Thoracic aorta (tissue), 2 donors: ENCODE data around the gene PITX1. TPM values are rescaled to one million over a fixed set of nuclear protein-coding genes. Genes with fewer than 3 reads are reported as not detected.

Source experiments
- ATAC-seq: fragments of 150-250 bp; one replicate; pipeline ENCODE4 v1.8.0; 2017; ENCODE audit warnings: low read depth; ENCODE audit not compliant: insufficient number of reproducible peaks, low FRiP score
- DNase-seq: peaks from one replicate; pipeline ENCODE4 v3.0.0-alpha.2; 2020; ENCODE audit warnings: low spot score
- H3K27ac ChIP-seq, 2 donors: fragments of 200-600 bp; sonication (generic); 1 replicate in 1 of 2; 2 replicates in 1 of 2; pipeline ENCODE4 v1.5.1; 2016; ENCODE audit warnings: mild to moderate bottlenecking in 2 of 2, moderate library complexity in 2 of 2
- H3K27me3 ChIP-seq: fragments of 200-600 bp; sonication (generic); replicated peaks from 2 replicates; pipeline ENCODE4 v1.6.0; 2016; ENCODE audit warnings: mild to moderate bottlenecking; ENCODE audit not compliant: insufficient read depth
- H3K36me3 ChIP-seq: fragments of 200-600 bp; sonication (generic); one replicate; pipeline ENCODE4 v1.5.1; 2016
- H3K4me1 ChIP-seq, 2 donors: fragments of 200-600 bp; sonication (generic); 1 replicate in 1 of 2; 2 replicates in 1 of 2; pipeline versions ENCODE4 v1.5.1 to v1.6.0; 2016; ENCODE audit warnings: low read depth in 2 of 2, mild to moderate bottlenecking in 1 of 2; ENCODE audit not compliant: control insufficient read depth in 1 of 2
- H3K4me3 ChIP-seq: fragments of 200-600 bp; sonication (generic); 2 replicates; pipeline ENCODE4 v1.5.1; 2016; ENCODE audit warnings: mild to moderate bottlenecking
- H3K9me3 ChIP-seq: fragments of 200-600 bp; sonication (generic); 2 replicates; pipeline ENCODE4 v1.5.1; 2016
- total RNA-seq, 2 donors: library from RNA; depleted of rRNA; stranded (reverse); fragments of >200 nt; gene quantifications; one replicate each; pipeline versions ENCODE4 v1.1.0 to v1.2.3, GENCODE V29; 2016
- TF ChIP-seq, protein P1 (sequence below): fragments of 200-600 bp; sonication (generic); IDR thresholded peaks from one replicate; pipeline ENCODE4 v1.5.1; 2019; ENCODE audit warnings: antibody characterized with exemption

The PITX1 gene
- total RNA-seq, 2 donors from 2014 or later: not detected

GRCh38 chr5:135031813-135032694 lies 2.0 kb downstream of the PITX1 start:
- H3K27ac ChIP-seq: peak overlapping the region in 1 of 2 donors; percentile 14
- ATAC-seq (no peak), DNase-seq (no peak)
- H3K4me3 ChIP-seq: peak overlapping the region; percentile 70
- no peaks in the 10 kb centered on the region for H3K9me3 ChIP-seq
- no peaks in the 10 kb centered on the region for H3K36me3 ChIP-seq
- peaks cover 49% of the 10 kb centered on the region for H3K27me3 ChIP-seq
- TF ChIP-seq, protein P1, sequence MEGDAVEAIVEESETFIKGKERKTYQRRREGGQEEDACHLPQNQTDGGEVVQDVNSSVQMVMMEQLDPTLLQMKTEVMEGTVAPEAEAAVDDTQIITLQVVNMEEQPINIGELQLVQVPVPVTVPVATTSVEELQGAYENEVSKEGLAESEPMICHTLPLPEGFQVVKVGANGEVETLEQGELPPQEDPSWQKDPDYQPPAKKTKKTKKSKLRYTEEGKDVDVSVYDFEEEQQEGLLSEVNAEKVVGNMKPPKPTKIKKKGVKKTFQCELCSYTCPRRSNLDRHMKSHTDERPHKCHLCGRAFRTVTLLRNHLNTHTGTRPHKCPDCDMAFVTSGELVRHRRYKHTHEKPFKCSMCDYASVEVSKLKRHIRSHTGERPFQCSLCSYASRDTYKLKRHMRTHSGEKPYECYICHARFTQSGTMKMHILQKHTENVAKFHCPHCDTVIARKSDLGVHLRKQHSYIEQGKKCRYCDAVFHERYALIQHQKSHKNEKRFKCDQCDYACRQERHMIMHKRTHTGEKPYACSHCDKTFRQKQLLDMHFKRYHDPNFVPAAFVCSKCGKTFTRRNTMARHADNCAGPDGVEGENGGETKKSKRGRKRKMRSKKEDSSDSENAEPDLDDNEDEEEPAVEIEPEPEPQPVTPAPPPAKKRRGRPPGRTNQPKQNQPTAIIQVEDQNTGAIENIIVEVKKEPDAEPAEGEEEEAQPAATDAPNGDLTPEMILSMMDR: no peak
- peaks cover 11 to 50% of the 10 kb centered on the region in 2 donors for H3K4me1 ChIP-seq

DNA sequence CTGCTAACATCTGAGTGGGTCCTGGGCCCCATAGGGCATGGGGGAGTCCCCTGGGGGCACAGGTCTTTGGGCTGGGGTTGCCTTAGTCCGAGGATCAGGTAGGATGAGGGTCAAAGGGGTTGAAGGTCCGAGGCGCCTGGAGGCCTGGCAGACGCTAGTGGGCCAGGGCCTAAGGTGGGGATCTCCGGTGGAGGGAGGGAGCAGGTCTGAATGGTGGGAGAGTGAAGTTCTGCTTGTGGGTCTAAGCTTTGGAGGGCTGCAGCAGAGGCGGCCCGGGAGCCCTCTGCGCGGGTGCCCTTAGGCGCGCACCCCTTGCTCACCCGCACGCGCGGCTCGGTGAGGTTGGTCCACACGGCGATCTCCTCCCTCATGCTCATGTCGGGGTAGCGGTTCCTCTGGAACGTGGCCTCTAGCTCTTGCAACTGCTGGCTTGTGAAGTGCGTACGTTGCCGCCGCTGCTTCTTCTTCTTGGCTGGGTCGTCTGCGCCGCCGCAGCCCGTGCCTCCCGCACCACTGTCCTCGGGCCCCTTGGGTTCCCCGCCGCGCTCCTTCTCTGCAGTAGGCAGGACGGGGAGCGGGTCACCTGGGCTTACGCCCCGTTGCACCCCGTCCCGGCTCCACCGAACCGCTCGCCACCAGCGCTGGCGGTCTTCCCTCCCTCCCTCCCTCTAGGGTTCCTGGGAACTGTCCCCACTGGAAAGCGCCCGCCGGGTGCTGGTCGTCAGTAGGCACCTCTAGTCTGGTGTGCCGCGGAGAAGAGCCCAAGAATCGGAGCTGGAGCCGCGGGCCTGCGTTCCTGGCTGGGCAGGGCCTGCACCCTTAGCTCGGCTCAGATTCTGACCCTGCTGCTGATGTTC lies 2.8 kb downstream of the PITX1 start:
- Histone ChIP-seq H3K27me3 (peaks cover 43% of the 10 kb centered on the region), H3K27ac (peak overlapping the region in 1 of 2 donors; percentile 14), H3K4me1 (peaks cover 11 to 50% of the 10 kb centered on the region in 2 donors), H3K36me3 (no peaks in the 10 kb centered on the region), H3K4me3 (peak overlapping the region; percentile 55), H3K9me3 (no peaks in the 10 kb centered on the region)
- no peak for DNase-seq
- TF ChIP-seq, protein P1: no peak
- ATAC-seq: no peak

- H3K4me1 ChIP-seq: peaks cover 11 to 50% of the 10 kb centered on the region in 2 donors
- peak overlapping the region in 1 of 2 donors; percentile 21 for H3K27ac ChIP-seq
- peak overlapping the region; percentile 55 for H3K4me3 ChIP-seq
- H3K36me3 ChIP-seq: no peaks in the 10 kb centered on the region
- H3K27me3 ChIP-seq: peaks cover 43% of the 10 kb centered on the region
- DNase-seq (no peak), ATAC-seq (no peak)
- TF ChIP-seq, protein P1: no peak
- no peaks in the 10 kb centered on the region for H3K9me3 ChIP-seq
Observed at GRCh38 chr5:135030123-135030955, 3.7 kb downstream of the PITX1 start.

DNA sequence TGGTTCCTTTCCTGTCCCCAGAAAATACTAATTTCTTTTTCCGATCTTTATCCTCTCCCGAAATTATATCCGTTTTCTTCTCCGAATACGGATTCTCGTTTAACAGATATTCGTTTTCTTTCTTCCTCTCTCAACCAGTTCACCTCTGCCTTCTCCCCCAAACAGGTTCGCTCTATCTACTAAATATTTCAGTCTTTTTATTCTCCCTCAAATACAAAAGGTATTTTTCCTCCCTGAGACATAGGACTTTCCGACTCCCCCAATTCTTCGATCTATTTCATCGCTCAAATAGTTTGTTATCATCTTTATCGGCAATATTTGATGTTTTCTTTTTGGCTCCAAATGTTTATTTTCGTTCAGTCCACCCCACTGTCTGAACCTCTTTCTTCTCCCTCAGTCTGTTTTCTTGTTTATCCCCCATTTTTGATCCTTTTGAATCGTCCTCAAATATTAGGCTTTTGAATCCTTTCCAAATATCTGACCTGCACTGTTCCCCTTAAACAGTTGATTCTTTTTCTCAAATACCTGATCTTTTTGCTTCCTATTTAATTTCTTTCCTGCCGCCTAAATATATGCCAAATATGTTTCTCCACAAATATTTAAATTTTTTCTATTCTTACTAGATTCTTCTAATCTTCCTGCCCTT lies 4.4 kb downstream of the PITX1 start:
- no peak for ATAC-seq
- no peak for DNase-seq
- Histone ChIP-seq H3K9me3 (no peaks in the 10 kb centered on the region), H3K4me1 (peaks cover 11 to 49% of the 10 kb centered on the region in 2 donors), H3K27me3 (peaks cover 40% of the 10 kb centered on the region), H3K27ac (no peak overlapping the region), H3K4me3 (no peak overlapping the region), H3K36me3 (no peaks in the 10 kb centered on the region)
- TF ChIP-seq, protein P1: no peak
